PC-3 (cell line): Measurements from ENCODE around the gene CD1D.

Experiments used
- CTCF ChIP-seq: fragments of 300-600 bp; sonication (generic); conservative IDR thresholded peaks from 2 replicates; pipeline ENCODE4 v1.5.1; 2017; ENCODE audit warnings: antibody characterized with exemption, low read depth, mild to moderate bottlenecking, low read length
- EZH2 ChIP-seq: fragments of 300-600 bp; sonication (generic); IDR thresholded peaks from one replicate; pipeline ENCODE4 v1.6.1; 2017; ENCODE audit warnings: antibody characterized with exemption, mild to moderate bottlenecking, low read length; ENCODE audit not compliant: unreplicated experiment

GRCh38 chr1:158196461-158196860 lies 15.8 kb downstream of the CD1D start:
- TF ChIP-seq CTCF (no peak), EZH2 (no peak)
